MCF 10A (cell line): ENCODE results near the gene RBFOX2. TPM values are rescaled to one million over a fixed set of nuclear protein-coding genes. Genes with fewer than 3 reads are reported as not detected.

Source experiments
- BruUV-seq: library from RNA; stranded (reverse); fragments of 400-500 nt; replicated peaks from 2 replicates; lab custom pipeline; 2021; lab: Mats Ljungman, UMichigan
- CTCF ChIA-PET: fragments of 300-600 bp; sonication (Branson Sonifier 250); formaldehyde crosslinking; extraction: SDS; loops from one replicate; lab custom pipeline; 2021; ENCODE audit warnings: antibody characterized with exemption, inconsistent platforms; lab: Yijun Ruan, JAX
- POLR2A ChIA-PET: fragments of 300-600, 350-650 bp; sonication (Branson Sonifier 250); formaldehyde crosslinking; extraction: SDS; loops from one replicate; lab custom pipeline; 2020; ENCODE audit warnings: antibody characterized with exemption, inconsistent platforms; lab: Yijun Ruan, JAX
- DNase-seq: peaks from one replicate; pipeline ENCODE4 v3.0.0-alpha.2; 2018; ENCODE audit not compliant: unreplicated experiment
- H3K27ac Mint-ChIP-seq: one replicate; pipeline ENCODE4 v1.8.0; 2022; ENCODE audit warnings: mild to moderate bottlenecking, low read depth, mixed read lengths; ENCODE audit not compliant: unreplicated experiment
- H3K27me3 Mint-ChIP-seq: one replicate; pipeline ENCODE4 v1.8.0; 2022; ENCODE audit warnings: mixed read lengths; ENCODE audit not compliant: insufficient read depth, unreplicated experiment
- H3K36me3 Mint-ChIP-seq: one replicate; pipeline ENCODE4 v1.8.0; 2022; ENCODE audit warnings: mild to moderate bottlenecking, moderate library complexity, mixed read lengths; ENCODE audit not compliant: insufficient read depth, unreplicated experiment
- H3K4me1 Mint-ChIP-seq: one replicate; pipeline ENCODE4 v1.8.0; 2022; ENCODE audit warnings: mixed read lengths; ENCODE audit not compliant: insufficient read depth, unreplicated experiment
- H3K4me3 Mint-ChIP-seq: one replicate; pipeline ENCODE4 v1.8.0; 2022; ENCODE audit warnings: mild to moderate bottlenecking, moderate library complexity, mixed read lengths; ENCODE audit not compliant: unreplicated experiment
- H3K9me3 Mint-ChIP-seq: one replicate; pipeline ENCODE4 v1.8.0; 2022; ENCODE audit warnings: mixed read lengths; ENCODE audit not compliant: unreplicated experiment
- intact Hi-C: fragments of 100-400 bp; cut with micrococcal nuclease; formaldehyde crosslinking; loops from 2 replicates; pipeline ENCODE4 v1.14.1; 2022
- total RNA-seq: library from RNA; stranded (reverse); gene quantifications from 2 replicates; pipeline ENCODE4 v1.2.3, GENCODE V29; 2022
- TF ChIP-seq, protein P1 (sequence below): fragments of 200-600 bp; IDR thresholded peaks from one replicate; pipeline ENCODE4 v1.8.0; 2022; ENCODE audit warnings: antibody characterized with exemption, mild to moderate bottlenecking; ENCODE audit not compliant: unreplicated experiment

The RBFOX2 gene
- total RNA-seq, 1 experiment from 2014 or later: 89.4 TPM

DNA sequence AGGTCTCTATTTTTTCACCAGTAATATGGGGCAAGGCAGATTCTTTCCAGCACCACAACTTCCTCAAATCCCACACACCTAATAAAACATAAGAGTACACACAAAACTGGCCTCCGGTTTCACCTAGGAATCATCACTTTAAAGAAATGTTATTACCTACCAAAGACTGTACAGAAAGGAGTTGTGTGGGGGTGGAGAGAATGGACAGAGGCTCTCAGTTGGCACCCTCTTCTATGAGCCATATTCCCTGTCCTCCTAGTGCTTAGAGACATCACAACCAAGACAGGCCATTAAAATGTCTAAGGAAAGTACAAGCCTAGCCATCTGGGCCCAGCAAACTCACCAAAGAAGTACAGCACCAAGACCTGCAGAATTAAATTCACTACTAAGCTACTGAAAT, 56.1 kb downstream of the RBFOX2 start:
- POLR2A ChIA-PET: no interaction called here
- intact Hi-C loops: no loop called here
- TF ChIP-seq, protein P1, sequence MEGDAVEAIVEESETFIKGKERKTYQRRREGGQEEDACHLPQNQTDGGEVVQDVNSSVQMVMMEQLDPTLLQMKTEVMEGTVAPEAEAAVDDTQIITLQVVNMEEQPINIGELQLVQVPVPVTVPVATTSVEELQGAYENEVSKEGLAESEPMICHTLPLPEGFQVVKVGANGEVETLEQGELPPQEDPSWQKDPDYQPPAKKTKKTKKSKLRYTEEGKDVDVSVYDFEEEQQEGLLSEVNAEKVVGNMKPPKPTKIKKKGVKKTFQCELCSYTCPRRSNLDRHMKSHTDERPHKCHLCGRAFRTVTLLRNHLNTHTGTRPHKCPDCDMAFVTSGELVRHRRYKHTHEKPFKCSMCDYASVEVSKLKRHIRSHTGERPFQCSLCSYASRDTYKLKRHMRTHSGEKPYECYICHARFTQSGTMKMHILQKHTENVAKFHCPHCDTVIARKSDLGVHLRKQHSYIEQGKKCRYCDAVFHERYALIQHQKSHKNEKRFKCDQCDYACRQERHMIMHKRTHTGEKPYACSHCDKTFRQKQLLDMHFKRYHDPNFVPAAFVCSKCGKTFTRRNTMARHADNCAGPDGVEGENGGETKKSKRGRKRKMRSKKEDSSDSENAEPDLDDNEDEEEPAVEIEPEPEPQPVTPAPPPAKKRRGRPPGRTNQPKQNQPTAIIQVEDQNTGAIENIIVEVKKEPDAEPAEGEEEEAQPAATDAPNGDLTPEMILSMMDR: no peak
- H3K4me1 Mint-ChIP-seq: peaks cover 15% of the 10 kb centered on the region
- no peaks in the 10 kb centered on the region for H3K27me3 Mint-ChIP-seq
- H3K4me3 Mint-ChIP-seq: no peak overlapping the region
- no peak for DNase-seq
- H3K36me3 Mint-ChIP-seq: peaks cover 6% of the 10 kb centered on the region
- no peaks in the 10 kb centered on the region for H3K9me3 Mint-ChIP-seq
- CTCF ChIA-PET: no interaction called here
- no peak overlapping the region for H3K27ac Mint-ChIP-seq
- no TSS peak for BruUV-seq

DNA sequence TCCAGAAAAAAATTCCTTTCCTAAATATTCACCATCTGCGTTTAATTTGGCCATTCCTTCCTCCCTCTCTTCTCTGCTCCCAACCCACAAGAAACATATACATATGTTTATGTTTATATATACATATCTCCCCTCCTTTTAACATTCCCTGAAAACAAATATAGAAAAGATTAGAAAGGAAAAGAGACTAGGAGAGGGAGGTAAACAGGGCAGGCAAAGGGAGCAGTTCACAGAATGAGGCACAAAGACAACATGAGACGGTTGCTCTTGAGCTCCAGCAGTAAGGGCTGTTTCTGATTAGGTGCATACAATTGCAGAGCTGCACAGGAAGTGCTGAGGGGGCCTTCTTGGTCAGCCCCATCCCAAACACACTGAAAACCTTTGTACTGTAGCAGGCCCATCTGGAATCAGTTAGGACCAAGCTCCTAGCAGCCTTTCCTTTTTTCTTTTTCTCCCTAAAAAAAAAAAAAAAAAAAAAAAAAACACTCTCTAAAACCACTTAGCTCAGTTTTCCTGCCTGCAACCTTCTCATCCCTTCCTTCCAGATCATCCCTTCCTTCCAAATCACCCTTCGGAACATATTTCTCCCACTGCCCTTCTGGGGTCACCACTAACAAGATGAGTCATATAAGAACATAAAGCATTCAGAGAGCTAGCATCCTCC, 57.0 kb downstream of the RBFOX2 start:
- H3K27me3 Mint-ChIP-seq: no peaks in the 10 kb centered on the region
- no TSS peak for BruUV-seq
- ChIA-PET POLR2A (no interaction called here), CTCF (interaction anchor here (1.7 kb wide), 1 partner anchor 95 kb away, joined by 7 read pairs; no protein-coding TSS in a partner anchor)
- no peak overlapping the region for H3K4me3 Mint-ChIP-seq
- H3K4me1 Mint-ChIP-seq: peaks cover 15% of the 10 kb centered on the region
- H3K9me3 Mint-ChIP-seq: no peaks in the 10 kb centered on the region
- H3K27ac Mint-ChIP-seq: no peak overlapping the region
- H3K36me3 Mint-ChIP-seq: peaks cover 6% of the 10 kb centered on the region
- intact Hi-C loops: no loop called here
- TF ChIP-seq, protein P1: no peak
- DNase-seq: no peak

DNA sequence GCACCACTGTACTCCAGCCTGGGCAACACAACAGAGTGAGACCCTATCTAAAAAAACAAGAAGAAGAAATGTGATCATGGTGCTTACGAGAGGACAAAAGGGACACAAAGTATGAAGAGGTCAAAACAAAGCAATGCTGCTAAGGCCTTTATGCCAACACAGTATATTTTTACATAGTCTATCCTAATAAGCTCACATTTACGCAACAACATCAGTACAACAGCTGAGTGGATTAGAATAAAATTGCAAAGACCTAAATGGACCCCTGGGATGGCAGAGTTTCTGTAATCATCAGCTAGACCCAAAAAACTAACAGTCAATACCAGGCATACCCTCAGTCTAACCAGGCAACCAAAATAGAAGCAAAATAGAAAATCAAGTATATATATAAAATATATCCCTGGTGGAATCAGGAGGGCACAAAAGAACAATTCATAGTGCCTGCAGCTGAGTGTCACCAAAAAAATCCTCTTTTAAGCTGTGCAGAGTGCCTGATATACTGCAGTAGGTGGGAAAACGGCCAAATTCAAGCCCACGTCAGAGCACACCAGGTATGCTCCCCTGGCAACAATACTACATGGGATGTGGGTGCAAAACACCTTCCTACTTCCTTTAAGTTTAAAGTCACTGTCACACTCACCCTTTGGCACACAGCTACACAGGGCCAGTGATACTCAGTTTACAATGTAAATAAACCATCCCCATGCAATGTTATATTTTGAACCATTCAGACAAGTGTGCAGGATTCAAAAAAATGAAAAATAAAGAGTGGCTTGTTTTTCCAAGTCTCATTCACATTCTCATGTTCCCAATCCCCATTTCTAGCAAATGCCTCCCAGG, 57.8 kb downstream of the RBFOX2 start:
- H3K9me3 Mint-ChIP-seq: no peaks in the 10 kb centered on the region
- POLR2A ChIA-PET: interaction anchor here (0.6 kb wide), 1 partner anchor 354 kb away, joined by 3 read pairs; no protein-coding TSS in a partner anchor
- no peaks in the 10 kb centered on the region for H3K27me3 Mint-ChIP-seq
- H3K4me3 Mint-ChIP-seq: no peak overlapping the region
- no TSS peak for BruUV-seq
- H3K4me1 Mint-ChIP-seq: peaks cover 15% of the 10 kb centered on the region
- intact Hi-C loops: no loop called here
- no peak for DNase-seq
- CTCF ChIA-PET: interaction anchor here (0.6 to 1.7 kb wide), 3 partner anchors 30 to 185 kb away, joined by 3 to 7 read pairs (median 4); no protein-coding TSS in a partner anchor
- H3K27ac Mint-ChIP-seq: no peak overlapping the region
- peaks cover 6% of the 10 kb centered on the region for H3K36me3 Mint-ChIP-seq
- TF ChIP-seq, protein P1: no peak

DNA sequence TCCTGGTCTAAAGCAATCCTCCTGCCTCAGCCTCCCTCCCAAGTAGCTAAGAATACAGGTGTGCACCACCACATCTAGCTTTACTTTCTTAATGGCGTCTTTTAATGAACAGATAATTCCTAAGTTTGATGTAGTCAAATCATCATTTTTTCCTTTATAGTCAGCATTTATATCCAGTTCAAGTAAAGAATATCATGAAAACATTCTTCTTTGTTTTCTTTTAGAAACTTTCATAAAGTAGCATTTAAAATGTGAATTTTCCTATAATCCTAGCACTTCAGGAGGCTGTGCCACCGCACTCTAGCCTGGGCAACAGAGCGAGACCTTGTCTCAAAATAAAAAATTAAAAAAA, 61.6 kb downstream of the RBFOX2 start:
- Mint-ChIP-seq H3K27me3 (no peaks in the 10 kb centered on the region), H3K4me3 (no peak overlapping the region), H3K36me3 (peaks cover 6% of the 10 kb centered on the region), H3K9me3 (no peaks in the 10 kb centered on the region), H3K27ac (no peak overlapping the region), H3K4me1 (peaks cover 5% of the 10 kb centered on the region)
- intact Hi-C loops: no loop called here
- BruUV-seq: no TSS peak
- TF ChIP-seq, protein P1: no peak
- POLR2A ChIA-PET: interaction anchor here (0.9 kb wide), 1 partner anchor 13 kb away, joined by 5 read pairs; no protein-coding TSS in a partner anchor
- no peak for DNase-seq
- CTCF ChIA-PET: interaction anchor here (1.5 to 1.6 kb wide), 2 partner anchors 9 to 98 kb away, joined by 3 to 6 read pairs; no protein-coding TSS in a partner anchor
